ENCODE measurements around the gene AP1M1.

AP1M1 gene

DNA sequence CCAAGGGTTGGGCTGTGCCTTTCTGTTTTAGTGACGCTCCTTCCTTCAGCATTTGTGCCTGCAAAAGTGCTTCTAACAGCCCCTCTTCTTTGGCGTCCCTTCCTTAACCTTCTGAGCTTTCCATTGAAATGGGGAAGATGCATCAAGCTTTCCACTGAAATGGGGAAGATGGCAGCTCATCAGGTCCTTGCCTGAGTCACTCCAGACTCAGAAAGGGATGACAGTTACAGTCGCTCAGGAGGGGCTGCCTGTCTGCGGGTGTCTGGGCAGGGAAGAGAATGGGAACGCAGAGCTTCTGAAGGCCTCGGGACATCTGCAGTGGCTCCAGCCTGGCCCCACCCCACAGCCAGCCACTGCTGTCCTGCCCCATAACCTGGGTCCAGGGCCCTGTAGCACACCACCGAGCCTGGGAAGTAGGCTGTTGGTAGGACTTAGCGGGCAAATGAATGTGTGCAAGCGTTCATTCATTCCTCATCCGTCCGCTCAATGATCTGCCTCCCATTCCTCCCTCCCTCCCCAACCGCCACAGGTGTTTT is 9.8 kb downstream of the AP1M1 start:
- DNase-seq (ENCODE audit: low read depth in 2 of 2) = no peak

DNA sequence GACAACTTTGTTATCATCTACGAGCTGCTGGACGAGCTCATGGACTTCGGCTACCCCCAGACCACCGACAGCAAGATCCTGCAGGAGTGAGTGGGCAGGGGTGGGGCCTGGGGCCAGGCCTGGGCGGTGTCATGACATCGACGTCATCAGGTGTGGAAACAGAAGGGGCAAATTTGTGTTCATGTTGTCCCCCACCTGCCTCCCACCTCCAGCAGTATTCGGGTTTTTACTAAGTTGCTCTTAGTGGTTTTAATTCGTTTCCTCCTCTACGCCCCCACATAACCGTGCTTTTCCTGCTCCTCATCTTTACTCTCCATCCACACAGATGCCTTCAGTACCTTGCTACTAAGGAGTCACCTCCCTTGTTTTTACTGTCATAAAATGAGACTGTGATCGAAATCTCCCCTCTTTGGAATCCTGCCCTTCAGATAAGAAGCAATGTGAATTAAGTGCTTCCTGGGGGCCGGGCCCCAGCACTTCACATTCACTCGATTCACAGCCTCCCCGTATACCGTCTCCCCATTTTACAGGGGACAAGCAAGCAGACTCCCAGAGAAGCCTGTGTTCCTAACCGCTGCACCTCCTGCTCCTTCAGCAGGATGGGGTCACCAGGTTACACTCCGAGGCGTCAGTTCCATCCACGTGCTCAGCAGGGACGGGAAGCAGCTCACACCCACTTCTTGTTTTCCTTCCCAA is 10.5 kb downstream of the AP1M1 start:
- no peak for DNase-seq (ENCODE audit: low read depth in 2 of 2)

GRCh38 chr19:16208847-16209665 is 11.3 kb downstream of the AP1M1 start:
- DNase-seq (ENCODE audit: low read depth in 2 of 2) = no peak

DNA sequence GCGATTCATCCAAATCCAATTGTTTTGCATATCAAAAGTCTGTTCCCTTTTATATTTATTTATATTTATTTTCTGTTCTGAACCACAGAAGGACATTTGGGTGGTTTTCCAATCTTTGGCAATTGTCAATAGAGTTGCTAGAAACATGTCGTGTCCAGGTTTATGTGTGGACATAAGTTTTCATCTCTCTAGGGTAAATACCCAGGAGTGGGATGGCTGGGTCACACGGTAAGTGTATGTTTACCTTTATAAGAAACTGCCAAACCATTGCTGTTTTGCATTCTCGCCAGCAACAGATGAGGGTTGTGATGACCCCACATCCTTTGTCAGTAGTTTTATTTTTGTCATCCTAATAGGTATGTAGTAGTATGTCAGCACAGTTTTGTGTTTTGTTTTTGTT is 12.5 kb downstream of the AP1M1 start:
- no peak for DNase-seq (ENCODE audit: low read depth in 2 of 2)

DNA sequence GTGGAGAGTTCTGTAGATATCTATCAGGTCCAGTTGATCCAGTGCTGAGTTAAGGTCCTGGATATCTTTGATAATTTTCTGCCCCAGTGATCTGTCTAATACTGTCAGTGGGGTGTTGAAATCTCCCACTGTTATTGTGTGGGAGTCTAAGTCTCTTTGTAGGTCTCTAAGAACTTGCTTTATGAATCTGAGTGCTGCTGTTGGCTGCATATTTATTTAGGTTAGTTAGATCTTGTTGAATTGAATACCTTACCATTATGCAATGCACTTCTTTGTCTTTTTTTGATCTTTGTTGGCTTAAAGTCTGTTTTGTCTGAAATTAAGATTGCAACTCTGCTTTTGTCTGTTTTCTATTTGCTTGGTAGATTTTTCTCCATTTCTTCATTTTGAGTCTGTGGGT is 15.4 kb downstream of the AP1M1 start:
- no peak for DNase-seq (ENCODE audit: low read depth in 2 of 2)

DNA sequence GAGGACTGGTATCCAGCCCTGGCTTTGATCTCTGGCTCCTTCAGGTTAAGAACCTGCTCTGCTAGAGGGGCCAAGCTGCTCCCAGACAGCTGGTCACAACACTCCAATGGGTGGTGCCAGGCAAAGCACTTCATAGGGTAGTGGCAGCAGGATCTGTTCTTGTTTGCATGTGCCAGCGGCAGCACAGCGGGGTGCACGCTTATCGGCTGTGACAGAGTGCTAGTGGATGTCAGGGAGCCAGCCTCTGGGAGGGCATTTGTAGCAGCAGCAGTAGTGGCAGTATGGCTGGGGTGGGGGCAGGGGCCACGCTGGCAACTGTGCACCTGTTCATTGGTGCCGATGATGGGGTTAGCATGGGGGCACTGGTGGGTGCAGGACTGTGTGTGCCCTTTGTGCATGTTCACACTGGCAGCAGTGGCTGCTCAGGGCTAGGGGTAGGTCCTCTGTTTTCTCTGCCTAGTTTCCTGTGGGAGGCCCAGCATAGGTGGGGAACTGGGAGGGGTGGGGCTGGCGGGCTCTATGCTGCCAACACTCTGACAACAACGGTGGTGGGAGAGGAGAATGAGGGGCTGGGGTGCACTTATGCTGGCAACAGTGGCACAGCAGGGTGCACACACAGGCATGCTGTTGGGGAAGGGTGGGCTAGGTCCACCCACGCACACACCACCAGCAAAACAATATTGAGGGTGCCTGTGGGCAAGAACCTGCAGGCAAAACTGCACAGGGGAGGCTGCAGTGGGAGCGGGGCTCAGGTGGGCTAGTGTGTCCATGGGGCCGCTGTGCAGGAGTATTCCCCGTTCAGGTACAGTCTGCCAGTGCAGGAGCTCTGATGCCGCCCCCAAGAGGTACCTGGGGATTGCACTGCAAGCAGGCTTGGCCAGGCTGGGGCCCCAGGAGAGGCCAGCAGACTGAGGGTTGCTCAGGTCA is 19.3 kb downstream of the AP1M1 start:
- no peak for DNase-seq (ENCODE audit: low read depth in 2 of 2)

DNA sequence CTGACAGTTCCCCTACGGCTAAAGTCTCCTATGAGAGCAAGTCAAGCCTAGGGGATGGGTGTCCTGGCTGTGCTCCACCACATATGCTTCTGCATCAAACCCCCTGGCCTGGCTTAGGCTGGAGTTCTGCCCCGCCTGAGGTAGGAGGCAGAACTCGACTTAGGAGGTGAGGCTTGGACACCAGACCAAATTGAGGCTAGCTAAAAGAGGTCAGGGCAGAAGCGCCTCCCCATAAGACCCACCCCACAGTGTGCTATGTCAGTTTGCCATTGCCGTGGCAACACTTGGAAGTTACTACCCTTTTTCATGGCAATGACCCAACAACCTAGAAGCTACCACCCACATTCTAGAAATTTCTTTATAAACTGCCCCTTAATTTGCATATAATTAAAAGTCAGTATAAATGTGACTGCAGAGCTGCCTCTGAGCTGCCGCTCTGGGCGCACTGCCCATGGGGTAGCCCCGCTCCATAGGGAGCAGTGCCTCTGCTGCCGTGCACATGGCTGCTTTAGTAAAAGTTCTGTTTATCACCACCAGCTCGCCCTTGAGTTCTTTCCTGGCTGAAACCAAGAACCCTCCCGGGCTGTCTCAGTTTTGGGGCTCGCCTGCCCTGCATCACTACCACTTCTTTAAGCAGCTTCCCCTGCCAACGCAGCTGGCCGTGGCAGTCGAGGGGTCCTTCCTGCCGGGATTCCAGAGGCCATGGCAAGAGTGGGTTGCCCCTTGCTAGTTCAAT is 20.2 kb downstream of the AP1M1 start:
- no peak for DNase-seq (ENCODE audit: low read depth in 2 of 2)

- DNase-seq (ENCODE audit: low read depth in 2 of 2) = no peak
Observed at GRCh38 chr19:16218851-16219250, 21.1 kb downstream of the AP1M1 start.

DNA sequence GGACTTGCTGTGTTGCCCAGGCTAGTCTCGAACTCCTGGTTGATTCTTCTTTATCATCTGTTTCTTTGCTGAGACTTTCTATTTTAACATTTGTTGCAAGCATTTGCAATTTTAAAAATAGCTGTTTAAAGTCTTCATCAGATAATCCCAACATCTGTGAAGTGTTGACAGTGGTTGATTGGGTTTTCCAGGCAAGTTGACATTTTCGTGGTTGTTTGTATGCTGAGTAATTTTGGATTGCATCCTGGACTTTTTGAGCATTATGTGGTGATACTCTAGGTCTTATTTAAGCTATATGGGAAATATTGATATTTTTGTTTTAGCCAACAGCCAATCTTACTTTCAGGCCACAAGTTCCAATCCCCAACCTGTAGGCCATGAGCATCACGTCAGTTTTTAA is 25.1 kb downstream of the AP1M1 start:
- DNase-seq (ENCODE audit: low read depth in 2 of 2) = no peak

GRCh38 chr19:16223746-16224145 is 26.0 kb downstream of the AP1M1 start:
- DNase-seq (ENCODE audit: low read depth in 2 of 2) = no peak

DNA sequence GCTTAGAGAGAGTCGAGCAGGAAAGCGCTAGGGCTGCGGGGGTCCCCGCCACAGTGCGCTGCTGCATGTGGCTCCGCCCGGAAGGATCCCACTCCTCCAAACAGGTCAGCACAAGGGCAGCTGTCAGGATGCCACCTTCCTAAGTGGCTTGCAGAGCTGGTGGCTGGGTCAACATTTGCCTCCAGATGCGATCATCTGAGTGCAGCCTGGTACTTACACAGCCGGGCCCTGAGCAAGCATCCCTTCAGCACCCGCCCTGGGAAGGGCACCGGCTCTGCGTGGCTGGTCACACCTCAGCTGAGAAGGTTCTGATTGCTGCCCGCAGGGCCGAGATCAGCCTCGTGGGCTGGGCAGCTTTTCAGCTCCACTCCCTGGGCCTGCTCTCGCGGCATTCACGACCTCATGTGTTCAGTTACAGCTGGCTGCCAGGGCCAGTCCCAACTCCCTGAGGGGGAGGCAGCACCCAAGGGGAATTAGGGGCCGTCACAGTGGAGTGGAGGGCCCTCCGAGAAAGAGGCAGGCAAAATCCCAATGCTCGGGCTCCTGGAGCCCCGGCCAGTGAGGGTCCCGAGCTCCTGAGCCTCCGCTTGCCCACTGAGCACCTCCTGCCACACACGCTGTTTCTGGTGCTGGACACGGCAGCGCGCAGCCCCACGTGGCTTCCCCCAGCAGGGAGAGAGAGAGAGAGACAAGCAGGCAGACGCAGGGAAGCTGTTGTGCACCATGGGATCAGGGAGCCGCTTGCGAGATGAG is 26.8 kb downstream of the AP1M1 start:
- DNase-seq (ENCODE audit: low read depth in 2 of 2) = no peak

GRCh38 chr19:16225279-16226183 is 27.8 kb downstream of the AP1M1 start:
- DNase-seq (ENCODE audit: low read depth in 2 of 2) = no peak

GRCh38 chr19:16226184-16226591 is 28.5 kb downstream of the AP1M1 start:
- no peak for DNase-seq (ENCODE audit: low read depth in 2 of 2)

GRCh38 chr19:16226878-16227836 is 29.4 kb downstream of the AP1M1 start:
- no peak for DNase-seq (ENCODE audit: low read depth in 2 of 2)

DNA sequence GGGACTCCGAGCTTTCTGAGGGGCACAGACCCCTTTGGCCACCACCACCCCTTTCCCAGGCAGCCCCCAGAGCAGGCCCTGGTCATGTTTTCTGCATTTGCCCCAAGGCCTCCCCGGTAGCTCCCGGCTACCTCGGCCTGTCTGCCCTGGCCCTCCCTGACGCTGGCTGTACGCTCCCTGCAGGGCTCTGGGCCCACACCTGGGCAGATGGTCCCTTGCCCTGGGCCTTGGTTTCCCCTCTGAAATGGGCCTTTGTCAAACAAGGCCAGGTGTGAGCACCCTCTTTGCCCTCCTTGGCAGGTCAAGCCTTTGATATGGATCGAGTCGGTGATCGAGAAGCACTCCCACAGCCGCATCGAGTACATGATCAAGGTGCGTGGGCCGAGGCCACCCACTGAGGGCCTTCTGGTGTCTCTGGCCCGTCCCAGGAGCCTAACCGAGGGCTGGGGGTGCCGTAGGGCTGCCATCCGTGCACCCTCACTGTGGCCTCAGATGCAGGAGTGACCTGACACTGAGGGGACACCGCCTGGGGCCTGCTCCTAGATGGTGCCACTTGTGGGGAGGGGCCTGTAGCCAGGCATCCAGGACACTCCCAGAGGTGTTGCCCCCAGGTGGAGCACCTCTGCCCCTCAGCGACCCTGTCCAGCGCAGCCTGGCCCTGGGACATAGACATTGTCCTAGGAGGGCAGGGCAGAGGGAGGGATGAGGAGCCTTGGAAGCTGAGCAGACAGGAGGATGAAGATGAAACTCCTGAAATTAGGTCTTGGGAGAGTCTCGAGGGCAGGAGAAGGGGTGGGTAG is 30.3 kb downstream of the AP1M1 start:
- no peak for DNase-seq (ENCODE audit: low read depth in 2 of 2)

DNA sequence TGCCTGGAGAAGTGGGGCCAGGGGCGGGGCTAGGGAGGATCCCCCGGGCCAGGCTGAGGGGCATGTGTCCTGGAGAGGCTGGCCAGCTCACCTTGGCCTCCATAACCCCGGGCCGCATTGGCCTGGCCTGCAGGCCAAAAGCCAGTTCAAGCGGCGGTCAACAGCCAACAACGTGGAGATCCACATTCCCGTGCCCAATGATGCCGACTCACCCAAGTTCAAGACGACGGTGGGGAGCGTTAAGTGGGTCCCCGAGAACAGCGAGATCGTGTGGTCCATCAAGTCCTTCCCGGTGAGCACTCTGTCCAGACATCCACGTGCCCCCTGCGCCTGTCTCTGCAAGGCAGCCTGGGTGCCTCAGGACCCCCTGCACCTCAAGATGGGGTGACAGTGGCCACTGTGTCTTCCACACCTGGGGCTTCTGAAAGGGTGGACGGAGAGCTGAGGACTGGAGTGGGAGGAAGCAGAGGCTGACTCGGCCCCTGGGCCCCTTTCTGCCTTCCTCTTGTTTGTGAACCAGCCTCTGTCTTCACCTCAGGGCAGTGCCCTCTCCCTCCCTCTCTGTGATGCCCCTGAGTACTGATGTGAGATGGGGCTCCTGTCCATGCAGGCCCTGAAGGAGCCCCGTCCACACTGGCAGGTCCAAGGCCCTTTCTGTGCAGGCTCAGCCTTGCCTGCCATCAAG is 31.1 kb downstream of the AP1M1 start:
- no peak for DNase-seq (ENCODE audit: low read depth in 2 of 2)

DNA sequence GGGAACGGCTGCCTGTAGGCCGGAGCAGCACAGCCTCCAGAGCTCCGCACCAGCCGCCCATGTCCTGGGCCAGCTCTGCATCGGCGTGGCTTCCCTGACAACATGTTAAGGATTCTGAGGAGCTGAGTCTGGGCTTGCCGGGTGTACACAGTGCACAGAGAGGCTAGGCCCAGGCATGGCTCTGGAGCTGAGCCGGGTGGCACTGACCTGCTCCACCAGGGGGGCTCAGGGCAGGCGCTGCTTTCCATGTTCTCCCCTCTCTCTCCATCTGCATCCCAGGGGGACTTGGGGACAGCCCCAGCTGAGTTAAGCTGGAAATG is 31.6 kb downstream of the AP1M1 start:
- no peak for DNase-seq (ENCODE audit: low read depth in 2 of 2)
